ENCODE measurements around the gene TCF4.

The TCF4 gene

DNA sequence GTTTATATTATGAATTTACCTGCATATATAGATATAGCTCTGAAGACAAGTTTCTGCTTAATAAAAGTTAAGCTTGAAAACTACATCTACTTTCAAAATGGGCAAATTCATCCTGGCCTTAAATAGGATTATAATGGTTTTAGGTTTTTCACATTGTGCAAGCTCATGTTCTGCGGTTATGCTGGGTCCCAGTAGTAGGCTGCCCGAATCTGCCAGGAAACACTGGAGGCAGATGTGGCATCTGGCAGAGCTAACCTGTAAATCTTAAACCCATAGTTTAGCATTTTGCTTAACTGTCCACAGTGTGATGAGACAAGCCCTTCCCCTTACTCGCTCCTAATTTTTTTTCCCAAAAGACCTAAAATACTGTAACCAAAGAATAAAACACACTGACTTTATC lies 234.2 kb downstream of the TCF4 start:
- no peaks in the 10 kb centered on the region for H4K20me1 ChIP-seq (ENCODE audit: control insufficient read depth, insufficient read depth, low read depth, low read length)
- H3K27ac ChIP-seq (ENCODE audit: low read depth, low read length), result no peak overlapping the region
- no peak overlapping the region for H3K4me3 ChIP-seq (ENCODE audit: low read length)
- H3K4me1 ChIP-seq (ENCODE audit: control insufficient read depth, low read length), result peaks cover 14% of the 10 kb centered on the region
- no peaks in the 10 kb centered on the region for H3K27me3 ChIP-seq (ENCODE audit: control insufficient read depth, low read length)
- no peaks in the 10 kb centered on the region for H3K9me3 ChIP-seq (ENCODE audit: control insufficient read depth, insufficient read depth, low read length)
- peaks cover 79% of the 10 kb centered on the region for H3K79me2 ChIP-seq (ENCODE audit: control insufficient read depth, low read length)
- H3K9me2 ChIP-seq (replicated peaks; ENCODE audit: control insufficient read depth, low read length), result no peaks in the 10 kb centered on the region
- TF ChIP-seq, protein P1, sequence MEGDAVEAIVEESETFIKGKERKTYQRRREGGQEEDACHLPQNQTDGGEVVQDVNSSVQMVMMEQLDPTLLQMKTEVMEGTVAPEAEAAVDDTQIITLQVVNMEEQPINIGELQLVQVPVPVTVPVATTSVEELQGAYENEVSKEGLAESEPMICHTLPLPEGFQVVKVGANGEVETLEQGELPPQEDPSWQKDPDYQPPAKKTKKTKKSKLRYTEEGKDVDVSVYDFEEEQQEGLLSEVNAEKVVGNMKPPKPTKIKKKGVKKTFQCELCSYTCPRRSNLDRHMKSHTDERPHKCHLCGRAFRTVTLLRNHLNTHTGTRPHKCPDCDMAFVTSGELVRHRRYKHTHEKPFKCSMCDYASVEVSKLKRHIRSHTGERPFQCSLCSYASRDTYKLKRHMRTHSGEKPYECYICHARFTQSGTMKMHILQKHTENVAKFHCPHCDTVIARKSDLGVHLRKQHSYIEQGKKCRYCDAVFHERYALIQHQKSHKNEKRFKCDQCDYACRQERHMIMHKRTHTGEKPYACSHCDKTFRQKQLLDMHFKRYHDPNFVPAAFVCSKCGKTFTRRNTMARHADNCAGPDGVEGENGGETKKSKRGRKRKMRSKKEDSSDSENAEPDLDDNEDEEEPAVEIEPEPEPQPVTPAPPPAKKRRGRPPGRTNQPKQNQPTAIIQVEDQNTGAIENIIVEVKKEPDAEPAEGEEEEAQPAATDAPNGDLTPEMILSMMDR (IDR thresholded peaks at IDR 0.05; ENCODE audit: low read depth, low read length, poor library complexity, severe bottlenecking), result no peak
- TF ChIP-seq EZH2phosphoT487 (IDR thresholded peaks at IDR 0.05; ENCODE audit: borderline replicate concordance, low read length), result no peak
- H3K4me2 ChIP-seq (ENCODE audit: low read length), result no peak overlapping the region
- no peaks in the 10 kb centered on the region for H3F3A ChIP-seq (ENCODE audit: control insufficient read depth, insufficient read depth)
- peaks cover 35% of the 10 kb centered on the region for H3K36me3 ChIP-seq (ENCODE audit: control insufficient read depth, low read length)

- no peaks in the 10 kb centered on the region for H3K27me3 ChIP-seq (ENCODE audit: control insufficient read depth, low read length)
- no peaks in the 10 kb centered on the region for H4K20me1 ChIP-seq (ENCODE audit: control insufficient read depth, insufficient read depth, low read depth, low read length)
- H3K79me2 ChIP-seq (ENCODE audit: control insufficient read depth, low read length), result peaks cover 78% of the 10 kb centered on the region
- no peaks in the 10 kb centered on the region for H3F3A ChIP-seq (ENCODE audit: control insufficient read depth, insufficient read depth)
- TF ChIP-seq EZH2phosphoT487 (IDR thresholded peaks at IDR 0.05; ENCODE audit: borderline replicate concordance, low read length), result no peak
- TF ChIP-seq, protein P1 (IDR thresholded peaks at IDR 0.05; ENCODE audit: low read depth, low read length, poor library complexity, severe bottlenecking), result no peak
- no peaks in the 10 kb centered on the region for H3K9me2 ChIP-seq (replicated peaks; ENCODE audit: control insufficient read depth, low read length)
- H3K36me3 ChIP-seq (ENCODE audit: control insufficient read depth, low read length), result peaks cover 38% of the 10 kb centered on the region
- no peak overlapping the region for H3K27ac ChIP-seq (ENCODE audit: low read depth, low read length)
- no peak overlapping the region for H3K4me2 ChIP-seq (ENCODE audit: low read length)
- no peaks in the 10 kb centered on the region for H3K9me3 ChIP-seq (ENCODE audit: control insufficient read depth, insufficient read depth, low read length)
- peaks cover 11% of the 10 kb centered on the region for H3K4me1 ChIP-seq (ENCODE audit: control insufficient read depth, low read length)
- H3K4me3 ChIP-seq (ENCODE audit: low read length), result no peak overlapping the region
Observed at GRCh38 chr18:55353391-55353790, 234.6 kb downstream of the TCF4 start.

DNA sequence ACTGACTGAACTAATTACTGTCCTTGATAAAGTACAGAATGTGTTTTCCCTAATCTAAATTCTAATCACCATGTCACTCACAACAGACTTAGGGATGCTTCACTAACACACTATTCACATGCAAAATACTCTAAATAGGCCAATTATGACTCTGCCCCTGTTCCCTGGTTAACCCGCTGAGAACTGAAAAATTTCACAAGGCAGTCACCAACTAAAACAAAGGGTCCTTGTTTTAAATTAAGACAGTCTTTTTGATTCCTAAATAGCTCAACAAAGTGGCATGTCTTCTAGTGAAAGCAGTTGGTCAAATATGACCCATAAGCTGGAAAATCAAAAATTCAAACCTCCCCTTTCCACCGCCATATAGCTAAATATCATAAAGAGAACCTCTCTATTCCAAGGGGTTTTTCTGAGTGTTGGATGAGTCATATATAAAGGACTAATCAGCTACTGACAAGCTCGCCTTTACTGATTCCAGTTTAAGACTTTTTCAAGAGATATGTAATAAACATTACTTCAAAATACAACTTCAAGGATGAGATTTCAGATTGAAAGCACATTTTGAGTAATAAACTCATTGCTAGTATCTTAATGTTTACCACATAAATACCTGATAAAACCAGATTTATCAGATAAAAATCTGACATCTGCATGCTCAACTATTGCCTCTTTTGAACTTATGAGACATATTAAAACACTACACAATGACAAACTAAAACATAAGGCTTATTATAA lies 235.8 kb downstream of the TCF4 start:
- Histone ChIP-seq H3K79me2 (ENCODE audit: control insufficient read depth, low read length) (peaks cover 66% of the 10 kb centered on the region), H3K9me3 (ENCODE audit: control insufficient read depth, insufficient read depth, low read length) (no peaks in the 10 kb centered on the region), H3K4me1 (ENCODE audit: control insufficient read depth, low read length) (no peaks in the 10 kb centered on the region), H3K36me3 (ENCODE audit: control insufficient read depth, low read length) (peaks cover 49% of the 10 kb centered on the region), H3F3A (ENCODE audit: control insufficient read depth, insufficient read depth) (no peaks in the 10 kb centered on the region), H3K27me3 (ENCODE audit: control insufficient read depth, low read length) (no peaks in the 10 kb centered on the region), H3K9me2 (replicated peaks; ENCODE audit: control insufficient read depth, low read length) (no peaks in the 10 kb centered on the region), H3K4me3 (ENCODE audit: low read length) (no peak overlapping the region), H3K4me2 (ENCODE audit: low read length) (no peak overlapping the region), H3K27ac (ENCODE audit: low read depth, low read length) (no peak overlapping the region), H4K20me1 (ENCODE audit: control insufficient read depth, insufficient read depth, low read depth, low read length) (no peaks in the 10 kb centered on the region)
- TF ChIP-seq EZH2phosphoT487 (IDR thresholded peaks at IDR 0.05; ENCODE audit: borderline replicate concordance, low read length), result no peak
- TF ChIP-seq, protein P1 (IDR thresholded peaks at IDR 0.05; ENCODE audit: low read depth, low read length, poor library complexity, severe bottlenecking), result no peak

Measured in DOHH2 (cell line).